22Rv1 (cell line): ENCODE results near the gene DHRS3.

Experiments used
- H3K27ac ChIP-seq: fragments of 450-650 bp; 2 replicates; pipeline ENCODE4 v1.5.1; 2017
- CTCF ChIP-seq: fragments of 450-650 bp; IDR thresholded peaks from 2 replicates; pipeline ENCODE4 v1.5.1; 2017; ENCODE audit warnings: mild to moderate bottlenecking
- ZFX ChIP-seq: fragments of 450-650 bp; IDR thresholded peaks from 2 replicates; pipeline ENCODE4 v1.6.1; 2017; ENCODE audit warnings: antibody characterized with exemption, borderline replicate concordance

Gene DHRS3

GRCh38 chr1:12644829-12645228 lies 26.8 kb upstream of the DHRS3 start:
- TF ChIP-seq ZFX (no peak), CTCF (no peak)
- H3K27ac ChIP-seq, result no peak overlapping the region

DNA sequence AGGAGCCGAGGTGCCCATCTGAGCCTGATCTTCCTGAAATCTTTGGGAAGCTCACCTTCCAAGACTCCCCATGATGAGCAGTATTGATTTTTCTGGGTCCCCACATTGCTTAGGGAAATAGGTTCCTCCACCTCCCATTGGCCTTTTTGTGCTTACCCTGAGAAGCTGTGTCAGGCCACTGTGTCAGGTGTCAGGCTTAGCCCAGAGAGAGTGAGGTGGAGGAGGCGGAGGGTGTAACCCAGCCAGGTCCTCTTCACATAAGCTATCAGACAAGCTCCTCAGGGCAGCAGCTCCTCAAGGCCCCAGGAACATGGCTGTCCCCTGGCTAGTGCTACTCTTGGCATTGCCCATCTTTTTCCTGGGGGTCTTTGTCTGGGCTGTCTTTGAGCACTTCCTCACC lies 26.2 kb upstream of the DHRS3 start:
- no peak overlapping the region for H3K27ac ChIP-seq
- TF ChIP-seq ZFX, result no peak
- TF ChIP-seq CTCF, result no peak

DNA sequence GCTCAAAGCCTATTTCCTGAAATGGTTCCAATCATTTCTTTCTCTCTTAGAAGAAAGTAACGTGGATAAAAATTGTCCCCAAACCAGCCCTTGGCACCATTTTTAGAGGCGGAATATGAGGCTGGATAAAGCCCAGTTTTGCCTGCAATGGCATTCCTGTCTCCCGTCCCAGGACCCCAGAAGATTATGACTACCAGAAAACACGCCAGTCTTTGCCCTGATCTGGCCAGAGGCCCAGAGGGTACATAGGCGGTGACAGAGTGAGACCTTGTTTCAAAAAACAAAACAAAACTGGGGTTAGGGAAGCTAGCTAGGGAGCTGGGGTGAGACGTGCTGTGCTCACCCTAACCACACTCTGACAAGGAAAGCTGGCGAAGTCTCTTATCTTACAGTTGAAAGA lies 25.8 kb upstream of the DHRS3 start, which contains the start of gene AADACL4:
AADACL4 (plus strand) TSS at position 301 of the 400 bp plus-strand sequence. CDS start 462 bp downstream, outside the sequence.
- no peak within 1 kb of the TSS for H3K27ac ChIP-seq
- TF ChIP-seq CTCF, result no peak

- no peak overlapping the region for H3K27ac ChIP-seq
- TF ChIP-seq CTCF, result no peak
Observed at GRCh38 chr1:12643079-12643478, 25.1 kb upstream of the DHRS3 start.

GRCh38 chr1:12640958-12641272 lies 22.9 kb upstream of the DHRS3 start:
- H3K27ac ChIP-seq, result no peak overlapping the region
- TF ChIP-seq CTCF, result no peak
- TF ChIP-seq ZFX, result no peak

DNA sequence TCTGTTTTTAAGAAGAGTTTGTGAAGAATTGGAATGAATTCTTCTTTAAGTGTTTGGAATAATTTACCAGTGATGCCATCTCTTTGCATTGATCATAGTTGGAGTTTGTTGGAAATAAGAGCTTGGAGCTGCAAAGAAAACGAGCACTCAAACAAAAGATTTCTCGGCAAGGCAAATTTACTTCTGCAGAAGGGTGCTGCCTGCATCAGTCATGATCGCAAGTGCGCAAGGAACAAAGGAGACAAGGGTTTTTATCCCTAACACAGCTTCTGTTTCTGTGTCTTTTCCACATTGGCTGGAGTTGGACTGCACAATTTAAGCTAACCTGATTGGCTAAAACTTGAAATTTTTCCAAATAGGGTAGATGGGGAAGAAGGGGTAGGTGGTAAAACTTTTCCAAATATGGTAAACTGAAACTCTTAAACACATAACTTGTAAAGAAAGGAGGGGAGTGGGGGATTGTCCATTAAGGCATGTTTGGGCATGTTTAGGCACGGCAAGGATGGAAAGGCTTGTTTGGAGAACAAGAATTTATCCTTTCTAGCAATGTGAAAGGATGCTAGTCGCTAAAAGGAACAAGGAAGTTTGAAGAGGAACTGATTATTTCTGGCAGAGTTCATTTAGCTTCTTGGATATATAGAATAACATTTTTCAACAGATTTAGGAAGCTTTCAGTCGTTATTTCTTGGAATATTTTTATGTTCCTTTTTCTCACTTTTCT lies 22.4 kb upstream of the DHRS3 start:
- H3K27ac ChIP-seq, result no peak overlapping the region
- TF ChIP-seq CTCF (no peak), ZFX (no peak)

GRCh38 chr1:12637693-12638092 lies 19.7 kb upstream of the DHRS3 start:
- no peak for TF ChIP-seq ZFX
- no peak for TF ChIP-seq CTCF

More at GRCh38 chr1:12637693-12638092, 19.7 kb upstream of the DHRS3 start:
- no peak overlapping the region for H3K27ac ChIP-seq
